ENCODE results near the gene MAP1LC3B2.

- TF ChIP-seq CTCF (conservative IDR thresholded peaks at IDR 0.05 in 1 of 2, IDR thresholded peaks at IDR 0.05 in 1 of 2; ENCODE audit: extremely low read depth in 1 of 2, insufficient read depth in 1 of 2, low read depth in 1 of 2, low read length in 2 of 2) = no peak
- no peak for TF ChIP-seq EZH2 (IDR thresholded peaks at IDR 0.05; ENCODE audit: borderline replicate concordance, low read length)
Observed at GRCh38 chr12:116520801-116521471, 38.2 kb upstream of the MAP1LC3B2 start.
